ENCODE measurements around the gene ANKRD39. TPM values are rescaled to one million over a fixed set of nuclear protein-coding genes. Genes with fewer than 3 reads are reported as not detected.

The ANKRD39 gene
- total RNA-seq, 4 donors from 2014 or later = 6.7 to 12.3 (median 8.4) TPM

GRCh38 chr2:96868555-96869280 lies 10.9 kb upstream of the ANKRD39 start:
- TF ChIP-seq CTCF (IDR thresholded peaks at IDR 0.05; ENCODE audit: low read depth) = no peak

- TF ChIP-seq CTCF (IDR thresholded peaks at IDR 0.05; ENCODE audit: low read depth) = no peak
These were observed 10.1 kb upstream of the ANKRD39 start for GRCh38 chr2:96867756-96868554.

DNA sequence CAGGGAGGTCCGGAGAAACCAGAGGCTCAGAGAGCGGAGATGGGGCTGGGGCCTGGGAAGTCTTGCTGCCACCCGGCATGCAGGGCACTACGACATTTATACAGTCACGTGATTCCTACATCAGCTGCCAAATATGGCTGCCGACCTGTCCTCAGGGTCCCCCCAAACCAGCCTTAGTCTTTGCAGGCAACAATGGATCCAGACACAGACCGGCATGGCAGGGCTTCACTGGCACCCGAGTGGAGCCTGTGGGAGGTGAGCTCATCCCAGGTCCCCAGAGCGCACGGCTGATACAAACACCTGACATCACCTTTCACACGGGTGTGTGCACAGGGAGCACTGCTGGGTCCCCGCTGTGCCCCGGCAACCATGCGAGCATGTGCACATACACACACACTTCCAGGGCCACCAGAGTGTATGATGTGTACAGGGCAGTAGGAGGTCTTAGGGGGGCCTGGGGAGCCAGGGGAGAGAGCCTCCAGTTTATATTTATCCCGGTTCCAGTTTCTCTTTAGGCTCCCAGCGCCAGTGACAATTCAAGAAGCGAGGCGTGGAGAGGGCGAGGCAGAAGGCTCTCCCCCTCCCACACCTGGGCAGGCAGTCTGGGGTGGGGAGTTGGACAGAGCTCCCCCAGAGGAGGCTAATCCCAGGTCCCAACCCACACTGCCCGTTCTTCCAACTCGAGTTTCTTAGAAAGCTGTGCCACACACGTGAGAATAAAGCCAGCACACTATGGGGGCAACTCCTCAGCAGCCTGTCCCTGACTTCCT lies 9.4 kb upstream of the ANKRD39 start:
- no peak for TF ChIP-seq CTCF (IDR thresholded peaks at IDR 0.05; ENCODE audit: low read depth)

DNA sequence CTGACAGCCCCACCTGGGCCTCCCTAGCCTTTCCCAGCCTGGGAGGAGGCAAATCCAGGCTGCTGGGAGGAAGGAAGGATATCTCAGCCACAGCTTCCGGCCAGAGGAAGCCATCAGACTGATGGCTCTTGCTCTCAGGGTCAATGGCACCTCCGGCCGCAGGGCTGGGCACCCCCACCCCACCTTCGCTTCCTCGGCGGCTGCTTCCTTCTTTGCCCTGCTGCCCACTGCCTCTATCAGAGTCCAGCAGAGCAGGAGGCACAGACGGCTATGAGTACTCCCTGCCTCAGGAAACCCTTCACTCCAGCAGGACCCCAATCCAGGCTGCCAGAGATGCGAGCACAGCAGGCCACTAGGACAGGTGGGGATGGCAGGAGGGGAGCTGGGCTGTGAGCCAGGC lies 8.8 kb upstream of the ANKRD39 start:
- no peak for TF ChIP-seq CTCF (IDR thresholded peaks at IDR 0.05; ENCODE audit: low read depth)

DNA sequence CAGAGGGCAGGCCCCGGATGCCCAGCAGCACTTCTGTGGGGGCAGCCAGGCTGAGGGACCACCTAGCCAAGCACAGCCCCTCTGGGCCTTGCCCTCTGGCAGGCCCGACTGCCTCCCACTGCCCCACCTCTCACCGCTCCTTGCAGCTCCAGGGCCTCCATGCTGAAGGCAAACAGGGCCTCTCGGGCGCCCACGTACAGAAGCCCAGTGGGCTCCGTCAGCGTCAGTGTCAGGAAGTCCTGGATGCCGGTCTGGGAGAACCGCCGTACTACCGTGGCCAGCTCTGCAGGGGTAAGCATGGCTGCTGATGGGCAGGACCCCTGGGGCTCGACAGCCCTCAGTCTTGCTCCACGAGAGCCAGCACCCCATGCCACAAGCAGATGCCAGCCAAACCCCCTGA lies 8.3 kb upstream of the ANKRD39 start:
- no peak for TF ChIP-seq CTCF (IDR thresholded peaks at IDR 0.05; ENCODE audit: low read depth)

GRCh38 chr2:96865654-96866053 lies 7.8 kb upstream of the ANKRD39 start:
- TF ChIP-seq CTCF (IDR thresholded peaks at IDR 0.05; ENCODE audit: low read depth) = no peak
